GM18502 (cell line): ENCODE measurements around the gene NEURL2.

Experiments used
- ATAC-seq: cut with Tn5 transposase; IDR thresholded peaks from one replicate; pipeline ENCODE4 v1.9.1; 2021; ENCODE audit warnings: mild to moderate bottlenecking; ENCODE audit not compliant: unreplicated experiment, poor library complexity

Gene NEURL2

DNA sequence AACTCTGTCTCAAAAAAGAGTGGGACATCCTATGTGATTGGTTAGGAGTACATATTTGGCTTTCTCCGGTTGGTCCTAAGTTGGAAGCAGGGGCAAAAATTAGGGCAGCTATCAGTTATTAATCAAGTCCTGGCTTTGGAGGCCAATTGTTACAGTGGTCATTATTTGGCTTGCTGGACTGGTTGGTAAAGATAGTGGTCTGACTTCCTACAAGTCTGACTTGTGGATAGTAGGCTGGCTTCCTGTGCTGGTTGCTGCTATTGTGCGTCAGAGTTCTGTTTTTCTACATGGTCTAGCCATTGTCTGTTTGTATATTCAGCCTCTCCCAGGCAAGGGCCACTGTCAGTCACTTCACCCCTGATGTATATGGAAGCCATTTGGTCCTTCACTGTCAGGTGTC, 40.8 kb downstream of the NEURL2 start:
- no peak for ATAC-seq

DNA sequence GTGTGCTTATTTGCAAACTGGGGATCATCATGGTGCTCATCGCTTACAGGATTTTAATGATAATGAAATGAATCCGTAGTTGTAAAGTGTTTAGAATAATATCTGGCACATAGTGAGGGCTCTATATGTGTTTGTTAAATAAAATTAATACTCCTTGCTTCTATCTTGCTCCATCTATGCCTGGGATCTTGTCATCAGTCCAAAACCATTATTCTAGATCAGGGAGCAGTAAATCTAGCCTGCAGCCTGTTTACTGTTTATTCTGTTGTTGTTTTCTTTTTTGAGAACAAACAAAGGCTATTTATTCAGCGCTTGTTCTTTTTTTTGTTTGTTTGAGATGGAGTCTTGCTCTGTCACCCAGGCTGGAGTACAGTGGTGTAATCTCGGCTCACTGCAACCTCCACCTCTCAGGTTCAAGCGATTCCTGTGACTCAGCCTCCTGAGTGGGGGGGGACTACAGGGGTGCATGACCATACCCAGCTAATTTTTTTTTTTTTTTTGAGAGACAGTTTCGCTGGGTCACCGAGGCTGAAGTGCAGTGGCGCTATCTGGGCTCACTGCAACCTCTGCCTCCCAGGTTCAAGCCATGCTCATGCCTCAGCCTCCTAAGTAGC, 41.9 kb downstream of the NEURL2 start:
- no peak for ATAC-seq

DNA sequence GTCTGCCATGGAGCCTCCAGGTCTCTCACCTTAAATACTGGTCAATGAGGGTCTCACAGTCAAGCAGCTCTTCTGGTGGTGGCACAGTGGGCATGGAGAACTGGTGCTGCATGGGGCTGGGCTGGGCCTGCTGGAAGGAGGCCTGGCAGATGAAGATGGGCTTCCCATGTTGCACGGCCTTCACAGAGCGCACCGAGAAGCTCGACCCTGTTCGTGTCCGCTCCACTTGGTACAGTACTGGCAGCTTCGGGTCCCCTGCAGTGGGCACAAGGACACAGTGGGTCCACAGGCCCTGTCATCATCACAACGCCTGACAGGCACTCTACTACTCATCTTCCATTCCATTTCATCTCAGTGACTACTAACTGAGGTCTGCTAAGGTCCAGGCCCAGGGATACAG, 42.6 kb downstream of the NEURL2 start:
- ATAC-seq = no peak

DNA sequence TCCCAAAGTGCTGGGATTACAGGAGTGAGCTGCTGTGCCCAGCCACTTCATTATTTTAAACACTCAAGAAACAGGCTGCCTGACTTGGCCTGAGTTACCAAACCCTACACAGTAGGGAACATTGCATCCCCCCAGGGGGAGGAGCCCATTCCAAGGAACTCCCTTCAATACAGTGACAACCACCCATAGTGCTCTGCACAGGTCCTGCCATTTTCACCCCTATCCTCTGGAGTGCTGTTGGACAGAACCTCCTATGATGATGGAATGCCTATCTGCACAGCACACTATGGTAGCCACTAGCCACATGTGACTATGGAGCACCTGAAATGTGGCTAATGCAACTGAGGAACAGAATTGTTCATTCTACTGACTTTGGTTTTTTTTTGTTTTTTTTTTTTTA, 45.6 kb downstream of the NEURL2 start:
- ATAC-seq = no peak

DNA sequence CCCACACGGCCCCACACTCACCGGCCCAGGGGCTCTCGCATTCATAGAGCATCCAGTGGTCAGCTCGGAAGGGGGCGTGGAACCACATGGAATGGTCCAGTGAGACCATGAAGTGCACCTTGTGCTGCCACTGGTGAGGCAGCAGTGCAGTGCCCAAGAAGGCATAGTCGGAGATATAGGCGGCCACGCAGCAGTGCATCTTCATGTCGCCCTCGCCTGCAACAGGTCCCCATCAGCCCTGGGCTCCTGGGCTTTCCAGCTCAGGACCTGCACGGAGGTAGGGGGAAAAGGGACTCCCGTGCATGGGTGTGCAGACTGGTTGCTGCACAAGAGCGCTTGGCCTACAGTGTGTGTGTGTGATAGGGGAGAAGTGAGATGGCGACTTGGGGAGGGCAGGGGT, 47.5 kb downstream of the NEURL2 start:
- no peak for ATAC-seq

DNA sequence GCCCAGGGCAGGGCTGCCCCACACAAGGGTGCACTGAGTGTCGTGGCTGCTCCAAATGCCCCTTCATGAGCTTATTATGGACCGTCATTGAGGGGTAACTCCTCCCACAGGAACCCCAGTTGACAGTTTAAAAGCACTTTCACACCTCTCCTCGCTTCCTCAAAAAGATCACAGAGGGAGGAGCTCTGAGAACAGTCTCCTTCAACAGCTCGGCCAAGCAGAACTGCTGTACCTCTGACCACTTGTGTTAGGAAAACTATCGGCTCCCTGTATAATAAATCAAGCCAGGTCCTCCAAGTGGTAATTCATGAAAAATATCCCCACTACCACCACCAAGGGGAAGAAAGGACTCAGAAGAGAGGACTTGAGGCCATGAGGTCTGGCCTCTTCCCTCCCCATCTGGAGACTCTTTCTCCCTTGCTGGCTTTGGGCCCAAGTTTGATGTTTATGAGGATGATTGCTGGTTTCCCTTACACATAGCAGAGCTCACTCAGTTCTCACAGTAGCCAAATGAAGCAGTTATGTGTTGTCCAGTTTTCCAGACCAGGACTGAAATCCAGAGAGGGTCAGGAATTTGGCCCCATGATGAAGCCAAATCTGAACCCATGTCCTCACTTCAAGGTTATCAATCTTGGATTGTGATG, 48.7 kb downstream of the NEURL2 start:
- no peak for ATAC-seq

DNA sequence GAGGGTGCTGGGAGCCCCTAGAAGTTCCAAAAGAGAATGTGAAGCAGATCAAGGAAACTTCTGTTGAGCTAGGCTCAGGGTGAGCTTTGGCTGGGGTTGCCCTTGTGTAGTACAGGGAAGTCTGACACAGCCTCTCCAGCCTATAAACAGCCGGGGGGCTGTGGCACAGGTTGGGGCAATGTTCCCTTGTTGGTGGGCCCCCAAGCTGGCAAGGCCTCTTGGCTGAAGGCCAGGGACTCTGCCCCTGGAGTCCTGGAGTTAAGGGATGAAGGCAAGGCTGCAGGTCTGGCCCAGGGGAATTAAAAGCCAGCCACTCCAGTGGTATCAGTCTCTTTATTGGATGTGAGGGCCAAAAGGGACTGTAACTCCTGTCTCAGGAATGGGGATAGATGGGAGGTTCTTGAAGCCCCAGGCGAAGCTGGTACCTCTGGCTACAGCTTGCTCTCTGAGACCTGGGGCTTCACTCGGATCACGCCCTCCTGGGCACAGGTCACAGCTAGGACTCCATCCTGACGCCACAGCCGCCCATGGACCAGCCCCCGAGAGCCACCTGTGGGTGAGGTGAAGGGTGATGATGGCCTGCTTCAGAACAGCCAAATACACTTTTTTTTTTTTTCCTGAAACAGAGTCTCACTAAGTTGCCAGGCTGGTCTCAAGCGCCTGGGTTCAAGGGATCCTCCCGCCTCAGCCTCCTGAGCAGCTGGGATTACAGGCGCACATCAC, 49.4 kb downstream of the NEURL2 start:
- no peak for ATAC-seq

DNA sequence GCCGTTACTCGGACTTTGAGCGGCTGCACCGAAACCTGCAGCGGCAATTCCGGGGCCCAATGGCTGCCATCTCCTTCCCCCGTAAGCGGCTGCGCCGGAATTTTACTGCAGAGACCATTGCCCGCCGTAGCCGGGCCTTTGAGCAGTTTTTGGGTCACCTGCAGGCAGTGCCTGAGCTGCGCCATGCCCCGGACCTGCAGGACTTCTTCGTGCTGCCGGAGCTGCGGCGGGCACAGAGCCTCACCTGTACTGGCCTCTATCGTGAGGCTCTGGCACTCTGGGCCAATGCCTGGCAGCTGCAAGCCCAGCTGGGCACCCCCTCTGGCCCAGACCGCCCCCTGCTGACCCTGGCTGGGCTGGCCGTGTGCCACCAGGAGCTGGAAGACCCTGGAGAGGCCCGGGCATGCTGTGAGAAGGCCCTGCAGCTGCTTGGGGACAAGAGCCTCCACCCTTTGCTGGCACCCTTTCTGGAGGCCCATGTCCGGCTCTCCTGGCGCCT, 50.3 kb downstream of the NEURL2 start:
- ATAC-seq = no peak
